ENCODE results near the gene SPOCK1.

SPOCK1 gene

GRCh38 chr5:137439645-137440044 lies 59.5 kb downstream of the SPOCK1 start:
- no peak for DNase-seq

GRCh38 chr5:137438932-137439331 lies 60.2 kb downstream of the SPOCK1 start:
- DNase-seq: no peak

GRCh38 chr5:137437774-137438173 lies 61.4 kb downstream of the SPOCK1 start:
- DNase-seq: no peak

- DNase-seq: no peak
These were observed 65.6 kb downstream of the SPOCK1 start for GRCh38 chr5:137433539-137433938.

- DNase-seq: no peak
These were observed 66.8 kb downstream of the SPOCK1 start for GRCh38 chr5:137432376-137432775.

GRCh38 chr5:137431051-137431450 lies 68.1 kb downstream of the SPOCK1 start:
- no peak for DNase-seq

- no peak for DNase-seq
These were observed 83.9 kb downstream of the SPOCK1 start for GRCh38 chr5:137415231-137415681.

- no peak for DNase-seq
These were observed 84.9 kb downstream of the SPOCK1 start for GRCh38 chr5:137414112-137414755.

GRCh38 chr5:137412136-137412535 lies 87.0 kb downstream of the SPOCK1 start:
- DNase-seq: no peak

- no peak for DNase-seq
These were observed 88.7 kb downstream of the SPOCK1 start for GRCh38 chr5:137410234-137411010.

- no peak for DNase-seq
These were observed 89.4 kb downstream of the SPOCK1 start for GRCh38 chr5:137409736-137410135.

GRCh38 chr5:137407090-137407489 lies 92.0 kb downstream of the SPOCK1 start:
- DNase-seq: no peak

- DNase-seq: no peak
These were observed 93.7 kb downstream of the SPOCK1 start for GRCh38 chr5:137405393-137405792.

- no peak for DNase-seq
These were observed 95.3 kb downstream of the SPOCK1 start for GRCh38 chr5:137403869-137404268.

- no peak for DNase-seq
These were observed 96.5 kb downstream of the SPOCK1 start for GRCh38 chr5:137402436-137403187.

- no peak for DNase-seq
These were observed 97.2 kb downstream of the SPOCK1 start for GRCh38 chr5:137401946-137402345.

GRCh38 chr5:137400571-137400970 lies 98.6 kb downstream of the SPOCK1 start:
- no peak for DNase-seq

- DNase-seq: no peak
These were observed 99.2 kb downstream of the SPOCK1 start for GRCh38 chr5:137399911-137400310.

- DNase-seq: no peak
These were observed 100.4 kb downstream of the SPOCK1 start for GRCh38 chr5:137398751-137399150.

- no peak for DNase-seq
These were observed 101.0 kb downstream of the SPOCK1 start for GRCh38 chr5:137398154-137398553.

GRCh38 chr5:137395011-137395755 lies 103.9 kb downstream of the SPOCK1 start:
- no peak for DNase-seq

GRCh38 chr5:137394380-137394779 lies 104.7 kb downstream of the SPOCK1 start:
- no peak for DNase-seq

Data from NCI-H1930 (cell line).